Calu3 (cell line): Measurements from ENCODE around the gene GOLGA8B. TPM values are rescaled to one million over a fixed set of nuclear protein-coding genes. Genes with fewer than 3 reads are reported as not detected.

ENCODE experiments used
- BruUV-seq: library from RNA; stranded (reverse); fragments of 400-500 nt; replicated peaks from 2 replicates; lab custom pipeline; 2021; lab: Mats Ljungman, UMichigan
- CTCF ChIA-PET: fragments of 300-600 bp; sonication (Branson Sonifier 250); formaldehyde crosslinking; loops from one replicate; lab custom pipeline; 2022; ENCODE audit warnings: antibody characterized with exemption; lab: Charles Lee
- DNase-seq: peaks from one replicate; pipeline ENCODE4 v3.0.0; 2022
- H3K27ac Mint-ChIP-seq: one replicate; pipeline ENCODE4 v1.8.0; 2022; ENCODE audit warnings: mixed read lengths; ENCODE audit not compliant: unreplicated experiment
- H3K27me3 Mint-ChIP-seq: one replicate; pipeline ENCODE4 v1.8.0; 2022; ENCODE audit warnings: mixed read lengths; ENCODE audit not compliant: unreplicated experiment
- H3K36me3 Mint-ChIP-seq: one replicate; pipeline ENCODE4 v1.8.0; 2022; ENCODE audit warnings: mild to moderate bottlenecking, moderate library complexity, mixed read lengths; ENCODE audit not compliant: insufficient read depth, unreplicated experiment
- H3K4me1 Mint-ChIP-seq: one replicate; pipeline ENCODE4 v1.8.0; 2022; ENCODE audit warnings: mild to moderate bottlenecking, low read depth, mixed read lengths; ENCODE audit not compliant: unreplicated experiment
- H3K4me3 Mint-ChIP-seq: one replicate; pipeline ENCODE4 v1.8.0; 2022; ENCODE audit warnings: mild to moderate bottlenecking, low read depth, moderate library complexity, mixed read lengths; ENCODE audit not compliant: unreplicated experiment
- H3K9me3 Mint-ChIP-seq: one replicate; pipeline ENCODE4 v1.8.0; 2022; ENCODE audit warnings: low read depth, mixed read lengths; ENCODE audit not compliant: unreplicated experiment
- CTCF ChIP-seq: fragments of 200-600 bp; IDR thresholded peaks from one replicate; pipeline ENCODE4 v1.8.0; 2022; ENCODE audit warnings: antibody characterized with exemption; ENCODE audit not compliant: unreplicated experiment
- intact Hi-C: fragments of 100-400 bp; cut with micrococcal nuclease; formaldehyde crosslinking; loops from one replicate; pipeline ENCODE4 v1.10.0; 2022; ENCODE audit not compliant: unreplicated experiment
- total RNA-seq: library from RNA; stranded (reverse); gene quantifications from 2 replicates; pipeline ENCODE4 v1.2.3, GENCODE V29; 2022

The GOLGA8B gene
- total RNA-seq, 1 experiment from 2014 or later: 74.9 TPM

DNA sequence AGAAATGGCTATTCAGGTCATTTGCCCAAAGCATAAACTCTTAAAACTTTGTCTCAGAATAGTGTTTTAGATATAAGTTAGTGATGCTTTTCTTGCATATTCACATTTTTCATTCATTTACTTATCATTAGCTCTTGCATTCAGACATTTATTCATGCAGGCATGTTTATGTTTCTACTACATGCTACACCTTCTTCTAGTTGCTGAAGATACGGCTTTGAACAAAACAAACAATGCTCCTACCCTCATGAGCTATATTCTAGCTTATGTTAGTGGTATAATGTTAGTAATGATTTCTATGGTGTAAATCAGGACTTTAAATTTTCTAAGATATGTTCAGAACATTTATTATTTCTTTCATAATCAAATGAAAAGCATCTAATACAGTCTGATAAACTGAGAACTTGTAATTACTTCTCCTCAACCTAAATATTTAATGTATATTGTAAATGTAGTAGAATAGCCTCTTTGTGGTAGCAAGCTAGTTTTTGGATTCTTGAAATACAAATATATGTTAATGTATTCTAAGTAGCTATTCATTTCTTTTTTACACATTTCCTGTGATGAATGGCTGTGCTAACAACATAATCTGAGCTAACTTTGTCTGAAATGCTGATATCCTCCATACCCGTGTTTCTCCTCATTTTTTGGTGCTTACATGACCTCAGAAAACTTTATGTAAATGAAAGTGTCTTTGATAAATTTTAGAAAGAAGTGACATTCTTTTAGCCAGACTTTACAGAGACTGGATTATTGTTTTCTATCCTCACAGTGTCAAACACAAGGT is 15.5 kb upstream of the GOLGA8B start:
- intact Hi-C loops: no loop called here
- H3K27ac Mint-ChIP-seq: no peak overlapping the region
- no TSS peak for BruUV-seq

GRCh38 chr15:34597316-34597715 is 13.9 kb upstream of the GOLGA8B start:
- Mint-ChIP-seq H3K4me1 (no peaks in the 10 kb centered on the region), H3K4me3 (no peak overlapping the region), H3K27me3 (no peaks in the 10 kb centered on the region), H3K27ac (no peak overlapping the region), H3K9me3 (no peaks in the 10 kb centered on the region), H3K36me3 (no peaks in the 10 kb centered on the region)
- CTCF ChIA-PET: no interaction called here
- no peak for TF ChIP-seq CTCF
- intact Hi-C loops: no loop called here
- BruUV-seq: no TSS peak
- no peak for DNase-seq

More for the DNA sequence above, 15.5 kb upstream of the GOLGA8B start:
- Mint-ChIP-seq H3K27me3 (peaks cover 10% of the 10 kb centered on the region), H3K9me3 (no peaks in the 10 kb centered on the region), H3K4me3 (no peak overlapping the region), H3K4me1 (no peaks in the 10 kb centered on the region), H3K36me3 (no peaks in the 10 kb centered on the region)
- CTCF ChIA-PET: no interaction called here
- DNase-seq: no peak
- no peak for TF ChIP-seq CTCF

GRCh38 chr15:34594361-34594760 is 10.9 kb upstream of the GOLGA8B start:
- H3K9me3 Mint-ChIP-seq: no peaks in the 10 kb centered on the region
- CTCF ChIA-PET: no interaction called here
- no peak for TF ChIP-seq CTCF
- no peak for DNase-seq
- no peak overlapping the region for H3K4me3 Mint-ChIP-seq
- H3K27me3 Mint-ChIP-seq: peaks cover 16% of the 10 kb centered on the region
- no TSS peak for BruUV-seq
- no peak overlapping the region for H3K27ac Mint-ChIP-seq
- H3K4me1 Mint-ChIP-seq: no peaks in the 10 kb centered on the region
- no peaks in the 10 kb centered on the region for H3K36me3 Mint-ChIP-seq
- intact Hi-C loops: no loop called here

DNA sequence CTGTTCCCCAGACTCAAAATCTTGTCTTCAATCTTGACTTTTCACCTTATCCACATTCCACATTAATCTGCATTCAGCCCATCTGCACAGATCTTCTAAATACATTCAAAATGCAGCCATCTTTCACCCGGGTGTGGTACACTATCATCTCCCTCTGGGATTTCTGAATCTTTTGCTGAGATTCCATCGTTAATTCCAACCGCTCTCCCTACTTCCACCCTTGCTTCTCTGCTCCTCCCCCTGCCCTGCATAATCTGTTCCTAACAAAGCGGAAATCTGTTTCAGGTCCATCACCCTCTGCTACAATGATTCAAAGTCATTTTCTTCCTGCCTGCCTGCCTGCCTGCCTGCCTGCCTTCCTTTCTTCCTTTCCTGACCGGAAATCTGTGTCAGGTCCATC is 7.9 kb upstream of the GOLGA8B start:
- no peak overlapping the region for H3K4me3 Mint-ChIP-seq
- H3K27ac Mint-ChIP-seq: no peak overlapping the region
- H3K27me3 Mint-ChIP-seq: peaks cover 16% of the 10 kb centered on the region
- DNase-seq: no peak
- CTCF ChIA-PET: no interaction called here
- H3K9me3 Mint-ChIP-seq: no peaks in the 10 kb centered on the region
- TF ChIP-seq CTCF: no peak
- no peaks in the 10 kb centered on the region for H3K36me3 Mint-ChIP-seq
- intact Hi-C loops: no loop called here
- H3K4me1 Mint-ChIP-seq: no peaks in the 10 kb centered on the region
- no TSS peak for BruUV-seq
